CD8-positive, alpha-beta memory T cell (primary cell): ENCODE measurements around the gene KRTAP10-4. TPM values are rescaled to one million over a fixed set of nuclear protein-coding genes. Genes with fewer than 3 reads are reported as not detected.
"Not testable (repeated sequence)": the region's sequence is repeated elsewhere in the genome, so short reads cannot be mapped to it uniquely, and the experiment has no call there.

ENCODE experiments used
- CTCF ChIA-PET: fragments of 350-600 bp; sonication (Branson Sonifier 250); formaldehyde crosslinking; loops from one replicate; lab custom pipeline; 2021; ENCODE audit warnings: antibody characterized with exemption; lab: Charles Lee
- POLR2A ChIA-PET: fragments of 350-600 bp; sonication (Branson Sonifier 250); formaldehyde crosslinking; loops from one replicate; lab custom pipeline; 2021; ENCODE audit warnings: antibody characterized with exemption; lab: Charles Lee
- DNase-seq, 5 donors: peaks; one replicate each; pipeline versions ENCODE4 v3.0.0 to v3.0.0-alpha.2; 2020 to 2022; ENCODE audit warnings: mixed read lengths in 1 of 5
- H3K27ac ChIP-seq: one replicate; pipeline ENCODE4 v1.7.0; 2013; ENCODE audit warnings: low read depth, mild to moderate bottlenecking, low read length, moderate library complexity
- H3K27me3 ChIP-seq: 2 replicates; pipeline ENCODE4 v1.7.0; 2013; ENCODE audit warnings: low read length, mild to moderate bottlenecking; ENCODE audit not compliant: insufficient read depth, poor library complexity, severe bottlenecking
- H3K36me3 ChIP-seq: 2 replicates; pipeline ENCODE4 v1.7.0; 2013; ENCODE audit warnings: mild to moderate bottlenecking, low read length, moderate library complexity; ENCODE audit not compliant: insufficient read depth
- H3K4me1 ChIP-seq: 2 replicates; pipeline ENCODE4 v1.7.0; 2013; ENCODE audit warnings: mild to moderate bottlenecking, low read length, moderate library complexity; ENCODE audit not compliant: insufficient read depth
- H3K4me3 ChIP-seq: 2 replicates; pipeline ENCODE4 v1.7.0; 2013; ENCODE audit warnings: mild to moderate bottlenecking, low read length
- H3K9me3 ChIP-seq: 2 replicates; pipeline ENCODE4 v1.7.0; 2013; ENCODE audit warnings: mild to moderate bottlenecking, low read length
- H3K27ac Mint-ChIP-seq, 8 donors: one replicate each; pipeline ENCODE4 v1.8.0; 2020 to 2021; ENCODE audit warnings: mixed read lengths in 8 of 8, mild to moderate bottlenecking in 6 of 8, inconsistent platforms in 3 of 8, moderate library complexity in 3 of 8
- H3K27me3 Mint-ChIP-seq, 2 donors: one replicate each; pipeline ENCODE4 v1.8.0; 2020 to 2021; ENCODE audit warnings: mixed read lengths in 2 of 2, mild to moderate bottlenecking in 1 of 2, moderate library complexity in 1 of 2
- H3K36me3 Mint-ChIP-seq, 3 donors: one replicate each; pipeline ENCODE4 v1.8.0; 2020 to 2021; ENCODE audit warnings: mixed read lengths in 3 of 3, inconsistent platforms in 1 of 3, mild to moderate bottlenecking in 1 of 3
- H3K4me1 Mint-ChIP-seq, 3 donors: one replicate each; pipeline ENCODE4 v1.8.0; 2020 to 2021; ENCODE audit warnings: mixed read lengths in 3 of 3, inconsistent platforms in 1 of 3, mild to moderate bottlenecking in 1 of 3
- H3K4me3 Mint-ChIP-seq, 7 donors: one replicate each; pipeline ENCODE4 v1.8.0; 2020 to 2021; ENCODE audit warnings: mixed read lengths in 7 of 7, mild to moderate bottlenecking in 6 of 7, moderate library complexity in 4 of 7, inconsistent platforms in 2 of 7
- H3K9me3 Mint-ChIP-seq, 5 donors: one replicate each; pipeline ENCODE4 v1.8.0; 2020 to 2022; ENCODE audit warnings: mixed read lengths in 5 of 5, mild to moderate bottlenecking in 3 of 5, moderate library complexity in 2 of 5, inconsistent platforms in 1 of 5
- polyA plus RNA-seq: library from polyadenylated mRNA; unstranded; fragments of 300-500 nt; fragmentation: Illumina TruSeq; gene quantifications from one replicate; pipeline ENCODE4 v1.2.3, GENCODE V29; 2021
- total RNA-seq, 2 experiments: library from RNA; stranded (reverse); gene quantifications; one replicate each; pipeline ENCODE4 v1.2.3, GENCODE V29; 2021

The KRTAP10-4 gene
- total and polyA plus RNA-seq, 3 experiments from 2014 or later, result not detected

GRCh38 chr21:44598061-44598460 is 24.5 kb downstream of the KRTAP10-4 start:
- no peak overlapping the region for H3K27ac ChIP-seq
- POLR2A ChIA-PET, result no interaction called here
- no peaks in the 10 kb centered on the region for H3K36me3 ChIP-seq
- H3K4me1 Mint-ChIP-seq, result peaks cover 2 to 7% (median 5%) of the 10 kb centered on the region in 3 donors
- no peaks in the 10 kb centered on the region for H3K9me3 ChIP-seq
- H3K4me3 ChIP-seq, result no peak overlapping the region
- CTCF ChIA-PET, result no interaction called here
- H3K27me3 ChIP-seq, result no peaks in the 10 kb centered on the region
- H3K9me3 Mint-ChIP-seq, result peaks cover 0 to 9% (median 4%) of the 10 kb centered on the region in 5 donors
- no peak overlapping the region for H3K4me3 Mint-ChIP-seq
- peaks cover 0 to 11% of the 10 kb centered on the region in 2 donors for H3K27me3 Mint-ChIP-seq
- no peak for DNase-seq
- no peaks in the 10 kb centered on the region for H3K4me1 ChIP-seq
- peaks cover 0 to 8% (median 2%) of the 10 kb centered on the region in 3 donors for H3K36me3 Mint-ChIP-seq
- peak overlapping the region in 2 of 8 donors; percentile 43 to 86 for H3K27ac Mint-ChIP-seq

- no peak for DNase-seq
- H3K27ac ChIP-seq, result no peak overlapping the region
- no peaks in the 10 kb centered on the region for H3K27me3 ChIP-seq
- H3K9me3 ChIP-seq, result no peaks in the 10 kb centered on the region
- ChIA-PET CTCF (no interaction called here), POLR2A (no interaction called here)
- no peak overlapping the region for H3K4me3 Mint-ChIP-seq
- peaks cover 0 to 9% (median 2%) of the 10 kb centered on the region in 3 donors for H3K36me3 Mint-ChIP-seq
- H3K9me3 Mint-ChIP-seq, result peaks cover 0 to 9% (median 4%) of the 10 kb centered on the region in 5 donors
- peaks cover 2 to 5% (median 4%) of the 10 kb centered on the region in 3 donors for H3K4me1 Mint-ChIP-seq
- peaks cover 7 to 11% of the 10 kb centered on the region in 2 donors for H3K27me3 Mint-ChIP-seq
- H3K4me1 ChIP-seq, result no peaks in the 10 kb centered on the region
- H3K27ac Mint-ChIP-seq, result no peak overlapping the region
- no peaks in the 10 kb centered on the region for H3K36me3 ChIP-seq
- no peak overlapping the region for H3K4me3 ChIP-seq
Measured at GRCh38 chr21:44599264-44600029, 25.9 kb downstream of the KRTAP10-4 start.

- H3K9me3 Mint-ChIP-seq, H3K4me3 ChIP-seq, H3K4me3 Mint-ChIP-seq, H3K27me3 ChIP-seq, H3K36me3 ChIP-seq, H3K4me1 ChIP-seq, DNase-seq, POLR2A ChIA-PET, H3K27ac ChIP-seq, H3K4me1 Mint-ChIP-seq, H3K9me3 ChIP-seq, CTCF ChIA-PET: not testable (repeated sequence)
- H3K27ac Mint-ChIP-seq, result peak within 1 kb of the TSS in 1 of 8 donors; percentile 68
- peaks cover 12 to 15% of the 10 kb centered on the region in 2 donors for H3K27me3 Mint-ChIP-seq
- H3K36me3 Mint-ChIP-seq, result peaks cover 0 to 12% (median 0%) of the 10 kb centered on the region in 3 donors
Measured at GRCh38 chr21:44600118-44600978, 26.8 kb downstream of the KRTAP10-4 start, which contains the start of gene KRTAP10-7. Gene KRTAP10-7 (plus strand): TSS chr21:44600597. CDS start chr21:44600622, 25 bp downstream.

- H3K36me3 ChIP-seq, H3K27ac ChIP-seq, H3K27ac Mint-ChIP-seq, H3K27me3 ChIP-seq, H3K4me3 ChIP-seq, DNase-seq, H3K9me3 ChIP-seq, CTCF ChIA-PET, H3K4me1 ChIP-seq, POLR2A ChIA-PET, H3K9me3 Mint-ChIP-seq, H3K4me3 Mint-ChIP-seq, H3K4me1 Mint-ChIP-seq: not testable (repeated sequence)
- H3K27me3 Mint-ChIP-seq, result peaks cover 16 to 20% of the 10 kb centered on the region in 2 donors
- peaks cover 0 to 15% (median 0%) of the 10 kb centered on the region in 3 donors for H3K36me3 Mint-ChIP-seq
Measured at GRCh38 chr21:44601091-44601490, 27.6 kb downstream of the KRTAP10-4 start.

- Mint-ChIP-seq H3K27ac (peak overlapping the region in 3 of 8 donors; percentile 17 to 68 (median 37)), H3K27me3 (peaks cover 16 to 26% of the 10 kb centered on the region in 2 donors), H3K9me3 (peaks cover 0 to 9% (median 4%) of the 10 kb centered on the region in 5 donors), H3K4me3 (no peak overlapping the region), H3K36me3 (peaks cover 0 to 15% (median 0%) of the 10 kb centered on the region in 3 donors), H3K4me1 (no peaks in the 10 kb centered on the region)
- ChIA-PET CTCF (no interaction called here), POLR2A (no interaction called here)
- Histone ChIP-seq H3K4me3 (no peak overlapping the region), H3K9me3 (no peaks in the 10 kb centered on the region), H3K4me1 (no peaks in the 10 kb centered on the region), H3K27ac (no peak overlapping the region), H3K27me3 (no peaks in the 10 kb centered on the region), H3K36me3 (no peaks in the 10 kb centered on the region)
- DNase-seq, result no peak
Measured at GRCh38 chr21:44601596-44602462, 28.3 kb downstream of the KRTAP10-4 start.

- Mint-ChIP-seq H3K9me3 (peaks cover 0 to 9% (median 4%) of the 10 kb centered on the region in 5 donors), H3K4me3 (no peak overlapping the region), H3K27ac (no peak overlapping the region), H3K27me3 (peaks cover 17 to 26% of the 10 kb centered on the region in 2 donors), H3K4me1 (no peaks in the 10 kb centered on the region), H3K36me3 (peaks cover 0 to 15% (median 0%) of the 10 kb centered on the region in 3 donors)
- peaks cover under 1% of the 10 kb centered on the region for H3K27me3 ChIP-seq
- H3K4me1 ChIP-seq, result no peaks in the 10 kb centered on the region
- POLR2A ChIA-PET, result no interaction called here
- no peak overlapping the region for H3K4me3 ChIP-seq
- no peak overlapping the region for H3K27ac ChIP-seq
- H3K36me3 ChIP-seq, result no peaks in the 10 kb centered on the region
- no peak for DNase-seq
- H3K9me3 ChIP-seq, result no peaks in the 10 kb centered on the region
- CTCF ChIA-PET, result no interaction called here
Measured at GRCh38 chr21:44602463-44602850, 28.9 kb downstream of the KRTAP10-4 start.

GRCh38 chr21:44603109-44603875 is 29.8 kb downstream of the KRTAP10-4 start:
- peaks cover 17 to 31% of the 10 kb centered on the region in 2 donors for H3K27me3 Mint-ChIP-seq
- ChIA-PET CTCF (no interaction called here), POLR2A (no interaction called here)
- H3K36me3 ChIP-seq, result no peaks in the 10 kb centered on the region
- peaks cover 0 to 6% (median 4%) of the 10 kb centered on the region in 5 donors for H3K9me3 Mint-ChIP-seq
- H3K27me3 ChIP-seq, result peaks cover 5% of the 10 kb centered on the region
- no peaks in the 10 kb centered on the region for H3K9me3 ChIP-seq
- no peak overlapping the region for H3K4me3 Mint-ChIP-seq
- H3K4me3 ChIP-seq, result no peak overlapping the region
- no peaks in the 10 kb centered on the region for H3K4me1 Mint-ChIP-seq
- no peak for DNase-seq
- no peak overlapping the region for H3K27ac ChIP-seq
- H3K4me1 ChIP-seq, result no peaks in the 10 kb centered on the region
- peak overlapping the region in 2 of 8 donors; percentile 11 to 38 for H3K27ac Mint-ChIP-seq
- H3K36me3 Mint-ChIP-seq, result peaks cover 0 to 12% (median 0%) of the 10 kb centered on the region in 3 donors
